ENCODE data around the gene PDIK1L.

Gene PDIK1L

GRCh38 chr1:26134466-26134865, 22.8 kb downstream of the PDIK1L start:
- in situ Hi-C loops (cut with MboI; ENCODE audit: low sequenced_read_pairs) = no loop called here
- Histone ChIP-seq H3K36me3 (replicated peaks) (no peaks in the 10 kb centered on the region), H3K9me3 (no peaks in the 10 kb centered on the region), H3K4me1 (no peaks in the 10 kb centered on the region), H3K4me3 (no peak overlapping the region), H3K27me3 (ENCODE audit: low read depth) (no peaks in the 10 kb centered on the region)
- no peak for DNase-seq (ENCODE audit: low spot score in 2 of 2)

GRCh38 chr1:26138974-26139558, 27.4 kb downstream of the PDIK1L start:
- no peaks in the 10 kb centered on the region for H3K9me3 ChIP-seq
- no peak for DNase-seq (ENCODE audit: low spot score in 2 of 2)
- H3K36me3 ChIP-seq (replicated peaks) = no peaks in the 10 kb centered on the region
- no peak overlapping the region for H3K4me3 ChIP-seq
- in situ Hi-C loops (cut with MboI; ENCODE audit: low sequenced_read_pairs) = no loop called here
- no peaks in the 10 kb centered on the region for H3K4me1 ChIP-seq
- H3K27me3 ChIP-seq (ENCODE audit: low read depth) = no peaks in the 10 kb centered on the region

- no peaks in the 10 kb centered on the region for H3K4me1 ChIP-seq
- no peak for DNase-seq (ENCODE audit: low spot score in 2 of 2)
- no peaks in the 10 kb centered on the region for H3K9me3 ChIP-seq
- H3K36me3 ChIP-seq (replicated peaks) = no peaks in the 10 kb centered on the region
- no peaks in the 10 kb centered on the region for H3K27me3 ChIP-seq (ENCODE audit: low read depth)
- in situ Hi-C loops (cut with MboI; ENCODE audit: low sequenced_read_pairs) = no loop called here
- H3K4me3 ChIP-seq = no peak overlapping the region
Measured at GRCh38 chr1:26142159-26142558, 30.5 kb downstream of the PDIK1L start.

- H3K27me3 ChIP-seq (ENCODE audit: low read depth) = 0 out of 2 replicates have a peak, but pooled peaks cover 2% of the 10 kb centered on the region
- in situ Hi-C loops (cut with MboI; ENCODE audit: low sequenced_read_pairs) = loop anchor here (5.0 kb wide), 1 partner anchor 38 kb away; no protein-coding TSS in a partner anchor
- no peak overlapping the region for H3K4me3 ChIP-seq
- no peaks in the 10 kb centered on the region for H3K9me3 ChIP-seq
- peak; percentile 84 to 88 for DNase-seq (ENCODE audit: low spot score in 2 of 2)
- H3K36me3 ChIP-seq (replicated peaks) = no peaks in the 10 kb centered on the region
- H3K4me1 ChIP-seq = no peaks in the 10 kb centered on the region
Measured at GRCh38 chr1:26145041-26145959, 33.7 kb downstream of the PDIK1L start.

GRCh38 chr1:26145960-26146294, 34.3 kb downstream of the PDIK1L start:
- no peaks in the 10 kb centered on the region for H3K9me3 ChIP-seq
- H3K4me1 ChIP-seq = no peaks in the 10 kb centered on the region
- H3K4me3 ChIP-seq = no peak overlapping the region
- H3K36me3 ChIP-seq (replicated peaks) = no peaks in the 10 kb centered on the region
- in situ Hi-C loops (cut with MboI; ENCODE audit: low sequenced_read_pairs) = loop anchor here (5.0 kb wide), 1 partner anchor 39 kb away; no protein-coding TSS in a partner anchor
- 0 out of 2 replicates have a peak, but pooled peaks cover 2% of the 10 kb centered on the region for H3K27me3 ChIP-seq (ENCODE audit: low read depth)
- DNase-seq (ENCODE audit: low spot score in 2 of 2) = no peak

- Histone ChIP-seq H3K9me3 (no peaks in the 10 kb centered on the region), H3K36me3 (replicated peaks) (no peaks in the 10 kb centered on the region), H3K27me3 (ENCODE audit: low read depth) (0 out of 2 replicates have a peak, but pooled peaks cover 2% of the 10 kb centered on the region), H3K4me3 (no peak overlapping the region), H3K4me1 (no peaks in the 10 kb centered on the region)
- in situ Hi-C loops (cut with MboI; ENCODE audit: low sequenced_read_pairs) = loop anchor here (5.0 kb wide), 1 partner anchor 42 kb away; no protein-coding TSS in a partner anchor
- DNase-seq (ENCODE audit: low spot score in 2 of 2) = peak in 1 of 2 experiments; percentile 1
Measured at GRCh38 chr1:26148887-26149286, 37.3 kb downstream of the PDIK1L start.

- H3K4me1 ChIP-seq = peaks cover 8% of the 10 kb centered on the region
- no peaks in the 10 kb centered on the region for H3K36me3 ChIP-seq (replicated peaks)
- DNase-seq (ENCODE audit: low spot score in 2 of 2) = no peak
- H3K4me3 ChIP-seq = no peak overlapping the region
- in situ Hi-C loops (cut with MboI; ENCODE audit: low sequenced_read_pairs) = no loop called here
- no peaks in the 10 kb centered on the region for H3K9me3 ChIP-seq
- 0 out of 2 replicates have a peak, but pooled peaks cover 2% of the 10 kb centered on the region for H3K27me3 ChIP-seq (ENCODE audit: low read depth)
Measured at GRCh38 chr1:26153966-26154532, 42.4 kb downstream of the PDIK1L start.

- Histone ChIP-seq H3K27me3 (ENCODE audit: low read depth) (0 out of 2 replicates have a peak, but pooled peaks cover 2% of the 10 kb centered on the region), H3K9me3 (no peaks in the 10 kb centered on the region), H3K4me1 (peaks cover 8% of the 10 kb centered on the region), H3K4me3 (no peak overlapping the region), H3K36me3 (replicated peaks) (no peaks in the 10 kb centered on the region)
- in situ Hi-C loops (cut with MboI; ENCODE audit: low sequenced_read_pairs) = loop anchor here (5.0 kb wide), 1 partner anchor 112 kb away; no protein-coding TSS in a partner anchor
- peak in 1 of 2 experiments; percentile 48 for DNase-seq (ENCODE audit: low spot score in 2 of 2)
Measured at GRCh38 chr1:26154750-26155149, 43.1 kb downstream of the PDIK1L start.

GRCh38 chr1:26155370-26156284, 44.0 kb downstream of the PDIK1L start:
- Histone ChIP-seq H3K4me1 (peaks cover 8% of the 10 kb centered on the region), H3K36me3 (replicated peaks) (no peaks in the 10 kb centered on the region), H3K4me3 (no peak overlapping the region), H3K27me3 (ENCODE audit: low read depth) (no peaks in the 10 kb centered on the region), H3K9me3 (no peaks in the 10 kb centered on the region)
- in situ Hi-C loops (cut with MboI; ENCODE audit: low sequenced_read_pairs) = loop anchor here (5.0 kb wide), 1 partner anchor 113 kb away; no protein-coding TSS in a partner anchor
- no peak for DNase-seq (ENCODE audit: low spot score in 2 of 2)

GRCh38 chr1:26156285-26157038, 44.8 kb downstream of the PDIK1L start:
- in situ Hi-C loops (cut with MboI; ENCODE audit: low sequenced_read_pairs) = loop anchor here (5.0 kb wide), 1 partner anchor 114 kb away; no protein-coding TSS in a partner anchor
- H3K9me3 ChIP-seq = no peaks in the 10 kb centered on the region
- no peaks in the 10 kb centered on the region for H3K36me3 ChIP-seq (replicated peaks)
- peak in 1 of 2 experiments; percentile 50 for DNase-seq (ENCODE audit: low spot score in 2 of 2)
- peaks cover 11% of the 10 kb centered on the region for H3K4me1 ChIP-seq
- H3K4me3 ChIP-seq = no peak overlapping the region
- H3K27me3 ChIP-seq (ENCODE audit: low read depth) = no peaks in the 10 kb centered on the region

GRCh38 chr1:26158271-26158907, 46.8 kb downstream of the PDIK1L start:
- no peak for DNase-seq (ENCODE audit: low spot score in 2 of 2)
- H3K9me3 ChIP-seq = no peaks in the 10 kb centered on the region
- no peak overlapping the region for H3K4me3 ChIP-seq
- H3K27me3 ChIP-seq (ENCODE audit: low read depth) = no peaks in the 10 kb centered on the region
- H3K4me1 ChIP-seq = peaks cover 16% of the 10 kb centered on the region
- no peaks in the 10 kb centered on the region for H3K36me3 ChIP-seq (replicated peaks)
- in situ Hi-C loops (cut with MboI; ENCODE audit: low sequenced_read_pairs) = loop anchor here (5.0 kb wide), 1 partner anchor 116 kb away; no protein-coding TSS in a partner anchor

Measured in HAP-1 (cell line).